Kidney epithelial cell (primary cell): ENCODE results near the gene LRRC7. TPM values are rescaled to one million over a fixed set of nuclear protein-coding genes. Genes with fewer than 3 reads are reported as not detected.

Experiments used
- DNase-seq: peaks from one replicate; pipeline ENCODE4 v3.0.0-alpha.2; 2010; ENCODE audit warnings: low read depth
- H3K27me3 ChIP-seq: 2 replicates; pipeline ENCODE4 v1.6.0; 2011; ENCODE audit warnings: low read length; ENCODE audit not compliant: control insufficient read depth, insufficient read depth
- H3K36me3 ChIP-seq: 2 replicates; pipeline ENCODE4 v1.5.1; 2011; ENCODE audit warnings: low read length; ENCODE audit not compliant: control insufficient read depth, insufficient read depth
- H3K4me3 ChIP-seq: 2 replicates; pipeline ENCODE4 v1.5.1; 2011; ENCODE audit warnings: low read depth, mild to moderate bottlenecking, control low read depth, low read length
- CTCF ChIP-seq: IDR thresholded peaks from 2 replicates; pipeline ENCODE4 v1.5.1; 2011; ENCODE audit warnings: mild to moderate bottlenecking, moderate library complexity, low read length, control low read depth, inconsistent platforms; ENCODE audit not compliant: insufficient read depth, poor library complexity, severe bottlenecking
- total RNA-seq: library from RNA; depleted of rRNA; stranded (reverse); fragments of >200 nt; gene quantifications from 2 replicates; pipeline ENCODE4 v1.2.3, GENCODE V29; 2015

Gene LRRC7
- total RNA-seq, 1 donor from 2014 or later = 0.04 TPM

GRCh38 chr1:69657971-69658370 lies 90.2 kb downstream of the LRRC7 start:
- Histone ChIP-seq H3K27me3 (no peaks in the 10 kb centered on the region), H3K36me3 (no peaks in the 10 kb centered on the region), H3K4me3 (no peak overlapping the region)
- no peak for DNase-seq
- TF ChIP-seq CTCF = no peak

GRCh38 chr1:69661686-69662085 lies 94.0 kb downstream of the LRRC7 start:
- no peak for DNase-seq
- Histone ChIP-seq H3K36me3 (no peaks in the 10 kb centered on the region), H3K4me3 (no peak overlapping the region), H3K27me3 (no peaks in the 10 kb centered on the region)
- TF ChIP-seq CTCF = no peak

GRCh38 chr1:69662321-69662720 lies 94.6 kb downstream of the LRRC7 start:
- Histone ChIP-seq H3K36me3 (no peaks in the 10 kb centered on the region), H3K27me3 (no peaks in the 10 kb centered on the region), H3K4me3 (no peak overlapping the region)
- no peak for TF ChIP-seq CTCF
- no peak for DNase-seq

- Histone ChIP-seq H3K27me3 (no peaks in the 10 kb centered on the region), H3K36me3 (no peaks in the 10 kb centered on the region), H3K4me3 (no peak overlapping the region)
- no peak for TF ChIP-seq CTCF
- no peak for DNase-seq
Observed at GRCh38 chr1:69671363-69672010, 103.8 kb downstream of the LRRC7 start.

GRCh38 chr1:69673321-69673720 lies 105.6 kb downstream of the LRRC7 start:
- no peaks in the 10 kb centered on the region for H3K27me3 ChIP-seq
- no peak overlapping the region for H3K4me3 ChIP-seq
- H3K36me3 ChIP-seq = no peaks in the 10 kb centered on the region
- TF ChIP-seq CTCF = no peak
- DNase-seq = no peak

- H3K36me3 ChIP-seq = no peaks in the 10 kb centered on the region
- DNase-seq = no peak
- no peak for TF ChIP-seq CTCF
- H3K27me3 ChIP-seq = no peaks in the 10 kb centered on the region
- no peak overlapping the region for H3K4me3 ChIP-seq
Observed at GRCh38 chr1:69679965-69680364, 112.2 kb downstream of the LRRC7 start.
